Muscle layer of duodenum (tissue), 2 donors: ENCODE results near the gene SLC35B2.

Experiments used
- H3K27ac ChIP-seq: one replicate; pipeline ENCODE4 v1.7.0; 2013; ENCODE audit warnings: mild to moderate bottlenecking, low read length
- H3K27me3 ChIP-seq: one replicate; pipeline ENCODE4 v1.7.0; 2013; ENCODE audit warnings: low read depth, mild to moderate bottlenecking, control low read depth, low read length
- H3K36me3 ChIP-seq, 2 donors: one replicate each; pipeline ENCODE4 v1.7.0; 2013; ENCODE audit warnings: low read length in 2 of 2, control low read depth in 1 of 2, mild to moderate bottlenecking in 1 of 2; ENCODE audit not compliant: insufficient read depth in 2 of 2, control insufficient read depth in 1 of 2
- H3K4me1 ChIP-seq, 2 donors: one replicate each; pipeline ENCODE4 v1.7.0; 2013; ENCODE audit warnings: low read length in 2 of 2, mild to moderate bottlenecking in 2 of 2, control low read depth in 1 of 2, moderate library complexity in 1 of 2; ENCODE audit not compliant: insufficient read depth in 2 of 2, control insufficient read depth in 1 of 2
- H3K4me3 ChIP-seq, 2 donors: one replicate each; pipeline ENCODE4 v1.7.0; 2013; ENCODE audit warnings: low read length in 2 of 2, low read depth in 1 of 2, mild to moderate bottlenecking in 1 of 2
- H3K9me3 ChIP-seq, 2 donors: one replicate each; pipeline ENCODE4 v1.7.0; 2013; ENCODE audit warnings: low read length in 2 of 2, control low read depth in 1 of 2, mild to moderate bottlenecking in 1 of 2; ENCODE audit not compliant: control insufficient read depth in 1 of 2
- donor health status: healthy.

The SLC35B2 gene

GRCh38 chr6:44247338-44248302 is 9.7 kb downstream of the SLC35B2 start:
- Histone ChIP-seq H3K27ac (peak overlapping the region; percentile 100), H3K27me3 (no peaks in the 10 kb centered on the region), H3K36me3 (peaks cover 38 to 48% of the 10 kb centered on the region in 2 donors), H3K4me3 (peak overlapping the region; percentile 87 to 100), H3K4me1 (peaks cover 4 to 24% of the 10 kb centered on the region in 2 donors), H3K9me3 (no peaks in the 10 kb centered on the region)

DNA sequence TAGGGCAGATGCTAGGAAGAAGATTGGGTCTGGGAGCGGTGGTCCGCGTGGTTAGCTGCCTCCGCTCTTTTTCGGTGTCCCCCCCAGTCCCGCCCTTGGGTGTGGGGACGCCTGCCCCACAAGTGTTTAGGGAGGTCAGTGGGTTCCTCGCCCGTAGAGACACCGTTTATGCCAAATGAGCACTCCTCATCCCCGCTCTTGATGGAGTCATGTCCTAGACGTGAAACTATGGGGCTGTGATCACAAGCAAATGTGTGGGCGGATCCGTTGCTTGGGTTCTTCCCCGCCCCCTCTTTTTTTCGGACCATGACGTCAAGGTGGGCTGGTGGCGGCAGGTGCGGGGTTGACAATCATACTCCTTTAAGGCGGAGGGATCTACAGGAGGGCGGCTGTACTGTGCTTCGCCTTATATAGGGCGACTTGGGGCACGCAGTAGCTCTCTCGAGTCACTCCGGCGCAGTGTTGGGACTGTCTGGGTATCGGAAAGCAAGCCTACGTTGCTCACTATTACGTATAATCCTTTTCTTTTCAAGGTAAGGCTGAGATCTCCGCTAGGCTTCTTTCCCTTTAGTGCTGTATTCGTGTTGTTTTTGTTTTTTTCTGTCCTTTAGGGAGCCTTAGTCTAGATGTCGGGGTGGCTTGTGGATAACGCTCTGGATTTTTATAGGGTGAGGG is 10.5 kb downstream of the SLC35B2 start, which contains the start of gene HSP90AB1:
HSP90AB1 (plus strand) TSS at position 439 of the 675 bp plus-strand sequence. CDS start 1,529 bp downstream, outside the sequence.
- Histone ChIP-seq H3K27ac (peak within 1 kb of the TSS; percentile 100), H3K36me3 (peaks cover 32 to 39% of the 10 kb centered on the region in 2 donors), H3K27me3 (no peaks in the 10 kb centered on the region), H3K9me3 (no peaks in the 10 kb centered on the region), H3K4me1 (peaks cover 4 to 24% of the 10 kb centered on the region in 2 donors), H3K4me3 (peak within 1 kb of the TSS; percentile 87 to 100)

- H3K4me3 ChIP-seq: peak overlapping the region; percentile 87 to 100
These were observed 11.2 kb downstream of the SLC35B2 start for GRCh38 chr6:44245912-44246662.

GRCh38 chr6:44245391-44245911 is 11.9 kb downstream of the SLC35B2 start:
- Histone ChIP-seq H3K27me3 (no peaks in the 10 kb centered on the region), H3K4me3 (peak overlapping the region; percentile 87 to 100), H3K4me1 (peaks cover 4 to 20% of the 10 kb centered on the region in 2 donors), H3K36me3 (peaks cover 19 to 26% of the 10 kb centered on the region in 2 donors), H3K9me3 (no peaks in the 10 kb centered on the region), H3K27ac (peak overlapping the region; percentile 56)

More at GRCh38 chr6:44245912-44246662, 11.2 kb downstream of the SLC35B2 start:
- no peaks in the 10 kb centered on the region for H3K27me3 ChIP-seq
- peaks cover 25 to 32% of the 10 kb centered on the region in 2 donors for H3K36me3 ChIP-seq
- H3K27ac ChIP-seq: peak overlapping the region; percentile 100
- H3K9me3 ChIP-seq: no peaks in the 10 kb centered on the region
- H3K4me1 ChIP-seq: peaks cover 4 to 24% of the 10 kb centered on the region in 2 donors

- Histone ChIP-seq H3K27ac (no peak overlapping the region), H3K27me3 (no peaks in the 10 kb centered on the region), H3K4me1 (peaks cover 0 to 2% of the 10 kb centered on the region in 2 donors), H3K36me3 (peaks cover 0 to 6% of the 10 kb centered on the region in 2 donors), H3K9me3 (no peaks in the 10 kb centered on the region), H3K4me3 (no peak overlapping the region)
These were observed 14.0 kb downstream of the SLC35B2 start for GRCh38 chr6:44243345-44243744.

GRCh38 chr6:44238687-44239350 is 18.5 kb downstream of the SLC35B2 start:
- H3K36me3 ChIP-seq: no peaks in the 10 kb centered on the region
- peak overlapping the region; percentile 95 for H3K27ac ChIP-seq
- H3K4me1 ChIP-seq: peaks cover 8 to 33% of the 10 kb centered on the region in 2 donors
- no peak overlapping the region for H3K4me3 ChIP-seq
- no peaks in the 10 kb centered on the region for H3K9me3 ChIP-seq
- H3K27me3 ChIP-seq: no peaks in the 10 kb centered on the region

GRCh38 chr6:44237813-44238433 is 19.4 kb downstream of the SLC35B2 start:
- Histone ChIP-seq H3K4me3 (peak overlapping the region; percentile 69 to 70), H3K27me3 (no peaks in the 10 kb centered on the region), H3K36me3 (no peaks in the 10 kb centered on the region), H3K9me3 (no peaks in the 10 kb centered on the region), H3K27ac (peak overlapping the region; percentile 95), H3K4me1 (peaks cover 15 to 42% of the 10 kb centered on the region in 2 donors)

DNA sequence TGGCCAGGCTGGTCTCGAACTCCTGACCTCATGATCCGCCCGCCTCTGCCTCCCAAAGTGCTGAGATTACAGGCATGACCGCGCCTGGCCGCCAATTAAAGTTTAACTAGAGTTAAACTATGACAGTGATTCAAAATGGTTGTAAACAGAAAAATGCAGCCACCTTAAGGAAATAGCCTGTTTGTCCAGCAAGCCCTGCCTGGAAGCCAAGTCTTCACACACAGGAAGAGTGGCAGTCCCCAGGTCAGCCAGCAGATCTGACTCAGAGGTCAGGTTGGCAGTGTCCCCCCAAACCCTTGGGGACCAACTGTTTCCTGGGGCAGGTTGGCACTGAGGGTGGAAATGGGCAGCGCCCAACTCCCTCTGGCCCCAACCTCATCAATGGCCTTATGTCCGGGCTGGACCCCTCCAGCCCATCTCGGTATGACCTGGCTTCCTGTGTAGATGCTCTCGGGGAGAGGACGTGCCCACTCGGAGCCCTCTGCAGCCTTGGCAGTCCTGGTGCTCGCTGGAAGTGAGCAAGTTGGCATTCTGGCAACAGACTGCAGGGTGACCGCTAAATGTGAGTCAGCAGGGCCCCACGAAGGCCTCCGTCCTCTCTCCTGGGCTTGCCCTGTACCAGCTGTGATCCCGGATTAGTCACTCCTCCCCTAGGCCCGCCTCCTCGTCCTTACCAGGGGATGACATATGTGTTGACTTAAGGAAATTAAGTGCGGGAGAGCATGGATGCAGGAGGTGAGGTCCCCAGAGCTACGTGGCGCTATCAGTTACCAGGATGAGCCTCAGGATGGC is 20.1 kb downstream of the SLC35B2 start:
- peaks cover 15 to 48% of the 10 kb centered on the region in 2 donors for H3K4me1 ChIP-seq
- peaks cover 2 to 5% of the 10 kb centered on the region in 2 donors for H3K36me3 ChIP-seq
- H3K27ac ChIP-seq: peak overlapping the region; percentile 95

DNA sequence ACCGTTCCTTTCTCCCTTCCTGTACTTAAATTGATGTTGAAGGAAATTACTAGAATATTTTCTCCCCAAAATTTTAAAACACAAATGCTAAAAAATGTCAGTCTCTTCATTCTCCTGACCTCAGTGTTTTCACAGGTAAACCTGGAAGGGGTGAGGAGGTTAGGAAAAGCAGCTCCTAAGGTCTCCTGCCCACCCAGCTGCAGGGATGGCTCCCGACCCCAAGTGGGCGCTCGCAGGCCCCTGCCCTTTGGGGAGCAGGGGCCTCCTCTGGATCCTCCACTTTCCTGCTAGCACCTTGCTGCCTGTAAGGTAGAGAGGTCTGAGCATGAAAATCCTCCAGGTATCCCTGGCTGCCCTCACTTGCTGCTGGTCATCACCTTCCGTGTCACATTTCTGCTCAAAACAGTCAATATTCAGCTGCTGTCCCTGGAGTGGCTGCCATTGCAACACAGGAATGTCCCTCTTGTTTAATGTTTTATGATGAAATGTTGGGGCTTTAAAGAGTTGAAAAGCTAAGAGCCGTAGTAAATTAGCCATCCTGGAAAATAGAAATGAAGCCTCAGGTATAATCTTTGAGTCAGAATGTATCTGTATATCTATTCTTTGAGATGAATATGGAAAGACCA is 21.3 kb downstream of the SLC35B2 start:
- peaks cover 15 to 59% of the 10 kb centered on the region in 2 donors for H3K4me1 ChIP-seq
- H3K9me3 ChIP-seq: no peaks in the 10 kb centered on the region
- peaks cover 4 to 5% of the 10 kb centered on the region in 2 donors for H3K36me3 ChIP-seq
- no peaks in the 10 kb centered on the region for H3K27me3 ChIP-seq
- peak overlapping the region; percentile 75 for H3K27ac ChIP-seq
- no peak overlapping the region for H3K4me3 ChIP-seq

More for the DNA sequence above, 20.1 kb downstream of the SLC35B2 start:
- Histone ChIP-seq H3K9me3 (no peaks in the 10 kb centered on the region), H3K27me3 (no peaks in the 10 kb centered on the region), H3K4me3 (peak overlapping the region; percentile 69 to 70)
